GM18507 (cell line): Measurements from ENCODE around the gene CDK15.
"Not testable (repeated sequence)": the region's sequence is repeated elsewhere in the genome, so short reads cannot be mapped to it uniquely, and the experiment has no call there.

Experiments
- DNase-seq: peaks from one replicate; pipeline ENCODE4 v3.0.0; 2011; ENCODE audit warnings: low read depth; ENCODE audit not compliant: insufficient read length; ENCODE audit errors: extremely low spot score
- FAIRE-seq: peaks from 2 replicates; lab custom pipeline; 2011; peaks lifted over from hg19 to GRCh38; lab: Jason Lieb, UNC

CDK15 gene

GRCh38 chr2:201786471-201786870 lies 19.9 kb upstream of the CDK15 start:
- FAIRE-seq = no peak
- DNase-seq = no peak

GRCh38 chr2:201788371-201788770 lies 18.0 kb upstream of the CDK15 start:
- no peak for DNase-seq

GRCh38 chr2:201789395-201789794 lies 16.9 kb upstream of the CDK15 start:
- DNase-seq (no peak), FAIRE-seq (no peak)

More at GRCh38 chr2:201788371-201788770, 18.0 kb upstream of the CDK15 start:
- FAIRE-seq = no peak

GRCh38 chr2:201790291-201790690 lies 16.0 kb upstream of the CDK15 start:
- FAIRE-seq = no peak
- DNase-seq = no peak

GRCh38 chr2:201790989-201791388 lies 15.3 kb upstream of the CDK15 start:
- FAIRE-seq = no peak
- DNase-seq = no peak

- DNase-seq (no peak), FAIRE-seq (no peak)
Observed at GRCh38 chr2:201793631-201794030, 12.7 kb upstream of the CDK15 start.

- FAIRE-seq (no peak), DNase-seq (no peak)
Observed at GRCh38 chr2:201794294-201794693, 12.0 kb upstream of the CDK15 start.

- DNase-seq = peak; percentile 1
- peak; percentile 51 for FAIRE-seq
Observed at GRCh38 chr2:201795607-201796477, 10.5 kb upstream of the CDK15 start.

- DNase-seq (no peak), FAIRE-seq (no peak)
Observed at GRCh38 chr2:201796478-201796865, 9.9 kb upstream of the CDK15 start.

- DNase-seq (no peak), FAIRE-seq (no peak)
Observed at GRCh38 chr2:201797175-201797840, 9.0 kb upstream of the CDK15 start.

- no peak for DNase-seq
- FAIRE-seq = no peak
Observed at GRCh38 chr2:201798252-201798913, 8.0 kb upstream of the CDK15 start.

GRCh38 chr2:201798914-201799285 lies 7.4 kb upstream of the CDK15 start:
- DNase-seq, FAIRE-seq: not testable (repeated sequence)

- no peak for DNase-seq
- FAIRE-seq = no peak
Observed at GRCh38 chr2:201807452-201807999, 1.2 kb downstream of the CDK15 start.

- FAIRE-seq (no peak), DNase-seq (no peak)
Observed at GRCh38 chr2:201808027-201808426, 1.7 kb downstream of the CDK15 start.

GRCh38 chr2:201809633-201810032 lies 3.3 kb downstream of the CDK15 start:
- no peak for FAIRE-seq
- DNase-seq = no peak

- DNase-seq, FAIRE-seq: not testable (repeated sequence)
Observed at GRCh38 chr2:201810604-201811003, 4.3 kb downstream of the CDK15 start.

GRCh38 chr2:201813996-201814760 lies 7.8 kb downstream of the CDK15 start:
- FAIRE-seq = no peak
- no peak for DNase-seq

- DNase-seq (no peak), FAIRE-seq (no peak)
Observed at GRCh38 chr2:201816657-201817575, 10.6 kb downstream of the CDK15 start.
